SIG-M5 (cell line): ENCODE data around the gene MDFI.

Experiments used
- DNase-seq: peaks from one replicate; lab custom pipeline; 2025; lab: John Stamatoyannopoulos, UW

The MDFI gene

GRCh38 chr6:41672816-41673703 is 34.8 kb downstream of the MDFI start:
- no peak for DNase-seq

- no peak for DNase-seq
Measured at GRCh38 chr6:41673704-41674000, 35.4 kb downstream of the MDFI start.

- no peak for DNase-seq
Measured at GRCh38 chr6:41674231-41675000, 36.1 kb downstream of the MDFI start.

- DNase-seq: no peak
Measured at GRCh38 chr6:41675176-41675775, 37.0 kb downstream of the MDFI start.

GRCh38 chr6:41675992-41676391 is 37.7 kb downstream of the MDFI start:
- no peak for DNase-seq

- DNase-seq: no peak
Measured at GRCh38 chr6:41676431-41676830, 38.2 kb downstream of the MDFI start.

GRCh38 chr6:41677124-41677921 is 39.1 kb downstream of the MDFI start:
- DNase-seq: no peak

- no peak for DNase-seq
Measured at GRCh38 chr6:41678511-41679084, 40.3 kb downstream of the MDFI start.

GRCh38 chr6:41679696-41680095 is 41.4 kb downstream of the MDFI start:
- no peak for DNase-seq

- DNase-seq: no peak
Measured at GRCh38 chr6:41680182-41680965, 42.1 kb downstream of the MDFI start.

- DNase-seq: no peak
Measured at GRCh38 chr6:41682056-41682477, 43.8 kb downstream of the MDFI start.

- DNase-seq: no peak
Measured at GRCh38 chr6:41682497-41683272, 44.4 kb downstream of the MDFI start.

- DNase-seq: no peak
Measured at GRCh38 chr6:41683273-41683522, 44.9 kb downstream of the MDFI start.

GRCh38 chr6:41683523-41684310 is 45.4 kb downstream of the MDFI start:
- DNase-seq: no peak

- DNase-seq: no peak
Measured at GRCh38 chr6:41684311-41685180, 46.3 kb downstream of the MDFI start.

GRCh38 chr6:41685641-41686380 is 47.5 kb downstream of the MDFI start:
- no peak for DNase-seq

- no peak for DNase-seq
Measured at GRCh38 chr6:41687501-41688175, 49.4 kb downstream of the MDFI start.
